ENCODE results near the gene CIRBP.

Gene CIRBP

DNA sequence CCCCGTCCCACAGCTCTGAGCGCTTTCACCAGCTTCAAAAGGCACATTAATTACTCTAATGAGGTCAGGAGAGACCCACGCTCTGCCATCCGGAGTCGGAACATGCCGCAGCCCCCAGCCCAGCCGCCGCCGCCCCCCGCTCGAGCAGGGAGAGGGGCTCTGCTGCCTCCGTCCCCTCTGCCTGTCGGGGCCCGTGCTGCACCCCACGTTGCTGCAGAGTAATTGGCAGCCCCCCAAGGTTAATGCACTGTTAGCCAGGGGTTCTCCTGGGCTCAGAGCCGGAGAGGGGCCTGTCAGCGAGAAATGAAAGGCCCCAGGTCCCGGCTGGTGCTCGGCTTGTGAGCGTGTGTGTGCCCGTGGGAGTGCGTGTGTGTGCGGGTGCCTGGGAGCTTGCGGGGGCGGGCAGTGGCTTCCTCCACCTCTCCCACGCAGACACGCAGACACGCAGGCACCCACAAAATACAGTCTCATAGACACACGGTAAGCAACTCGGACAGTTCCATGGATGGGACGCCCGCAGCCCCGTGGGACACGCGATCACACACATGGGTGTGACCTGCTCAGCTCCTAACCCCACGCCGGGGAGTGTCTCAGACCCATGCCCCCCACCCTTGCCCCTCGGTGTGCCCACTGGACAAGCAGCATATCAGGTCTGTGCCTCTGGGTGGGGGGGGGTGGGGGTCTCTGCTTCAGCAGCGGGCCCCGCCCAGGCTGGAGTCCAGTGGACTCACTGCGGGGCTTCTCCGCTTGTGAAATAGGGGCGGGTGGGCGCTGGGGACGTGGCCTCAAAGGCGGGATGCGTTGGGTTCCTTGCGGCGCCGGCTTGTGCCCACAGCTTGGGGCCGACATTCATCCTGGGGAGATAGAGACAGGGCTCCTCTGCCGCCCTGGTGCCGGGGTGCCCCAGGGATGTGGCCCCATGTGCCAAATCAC lies 11.8 kb downstream of the CIRBP start:
- DNase-seq (ENCODE audit: low read depth): no peak

- DNase-seq (ENCODE audit: low read depth): no peak
Observed at GRCh38 chr19:1281569-1282287, 12.6 kb downstream of the CIRBP start.

- no peak for DNase-seq (ENCODE audit: low read depth)
Observed at GRCh38 chr19:1282588-1283206, 13.6 kb downstream of the CIRBP start.

DNA sequence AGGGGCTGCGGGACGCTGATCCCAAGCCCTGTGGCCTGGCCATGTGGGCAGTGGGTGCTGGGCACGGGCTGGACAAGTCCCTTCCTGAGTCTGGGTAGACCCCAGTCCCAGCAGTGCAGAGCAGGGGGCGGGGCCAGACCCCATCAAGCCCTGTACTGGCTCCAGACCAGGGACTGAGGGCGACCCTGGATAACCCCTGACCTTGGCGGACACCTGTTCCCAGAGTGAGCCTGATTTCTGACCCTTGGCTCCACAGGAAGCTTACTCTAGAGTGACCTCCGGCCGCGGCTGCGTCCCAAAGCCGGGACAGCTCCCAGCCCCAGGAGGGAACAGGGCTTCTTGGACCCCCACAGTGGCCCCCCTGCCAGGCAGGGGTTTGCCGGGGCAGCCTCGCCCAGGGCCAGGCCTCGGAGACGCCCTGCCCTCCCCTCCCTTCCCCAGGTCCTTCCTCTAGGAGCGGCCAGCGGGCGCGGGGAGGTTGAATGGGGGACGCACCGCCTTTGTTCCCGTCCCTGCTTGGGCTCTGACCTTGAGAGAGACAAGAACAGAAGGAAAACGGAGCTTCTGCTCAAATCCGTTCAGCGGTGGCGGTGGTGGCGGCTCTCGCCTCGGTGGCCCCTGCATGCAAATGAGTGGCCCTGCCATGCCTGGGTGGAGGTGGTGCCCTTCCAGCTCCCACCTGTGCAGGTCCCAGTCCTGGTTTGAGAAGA lies 14.2 kb downstream of the CIRBP start:
- no peak for DNase-seq (ENCODE audit: low read depth)

GRCh38 chr19:1283917-1284292 lies 14.8 kb downstream of the CIRBP start:
- no peak for DNase-seq (ENCODE audit: low read depth)

GRCh38 chr19:1284293-1284978 lies 15.3 kb downstream of the CIRBP start:
- DNase-seq (ENCODE audit: low read depth): no peak

- DNase-seq (ENCODE audit: low read depth): no peak
Observed at GRCh38 chr19:1284979-1285736, 16.0 kb downstream of the CIRBP start.

DNA sequence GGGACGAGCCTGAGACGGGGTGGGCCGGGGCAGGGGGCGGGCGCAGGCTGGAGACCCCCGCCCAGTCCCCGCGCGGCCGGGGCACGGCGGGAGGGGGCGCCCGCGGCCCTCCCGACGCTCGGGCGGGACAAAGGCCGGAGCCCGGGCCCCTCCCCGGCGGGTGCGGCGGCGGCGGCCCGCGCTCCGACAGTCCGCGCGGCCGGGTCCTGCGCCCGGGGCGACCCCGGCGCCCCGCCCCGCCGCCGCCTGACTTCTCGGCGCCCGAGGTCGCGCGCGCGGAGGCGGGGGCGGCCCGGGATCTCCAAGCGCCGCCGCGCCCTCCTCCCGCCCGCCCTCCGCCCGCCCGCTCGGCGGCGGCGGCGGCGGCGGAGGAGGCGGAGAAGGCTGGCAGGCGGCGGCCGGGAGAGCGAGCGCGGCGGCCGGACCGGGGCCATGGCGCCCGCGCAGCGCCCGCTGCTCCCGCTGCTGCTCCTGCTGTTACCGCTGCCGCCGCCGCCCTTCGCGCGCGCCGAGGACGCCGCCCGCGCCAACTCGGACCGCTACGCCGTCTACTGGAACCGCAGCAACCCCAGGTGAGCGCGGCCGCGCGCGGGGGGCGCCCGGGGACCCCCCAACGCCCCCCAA lies 16.7 kb downstream of the CIRBP start, which contains the start of gene EFNA2:
TSS of gene EFNA2 (plus strand) at position 137 of the 624 bp plus-strand sequence. CDS start at position 433, 296 bp downstream.
- DNase-seq (ENCODE audit: low read depth): no peak

- no peak for DNase-seq (ENCODE audit: low read depth)
Observed at GRCh38 chr19:1286487-1287353, 17.6 kb downstream of the CIRBP start.

DNA sequence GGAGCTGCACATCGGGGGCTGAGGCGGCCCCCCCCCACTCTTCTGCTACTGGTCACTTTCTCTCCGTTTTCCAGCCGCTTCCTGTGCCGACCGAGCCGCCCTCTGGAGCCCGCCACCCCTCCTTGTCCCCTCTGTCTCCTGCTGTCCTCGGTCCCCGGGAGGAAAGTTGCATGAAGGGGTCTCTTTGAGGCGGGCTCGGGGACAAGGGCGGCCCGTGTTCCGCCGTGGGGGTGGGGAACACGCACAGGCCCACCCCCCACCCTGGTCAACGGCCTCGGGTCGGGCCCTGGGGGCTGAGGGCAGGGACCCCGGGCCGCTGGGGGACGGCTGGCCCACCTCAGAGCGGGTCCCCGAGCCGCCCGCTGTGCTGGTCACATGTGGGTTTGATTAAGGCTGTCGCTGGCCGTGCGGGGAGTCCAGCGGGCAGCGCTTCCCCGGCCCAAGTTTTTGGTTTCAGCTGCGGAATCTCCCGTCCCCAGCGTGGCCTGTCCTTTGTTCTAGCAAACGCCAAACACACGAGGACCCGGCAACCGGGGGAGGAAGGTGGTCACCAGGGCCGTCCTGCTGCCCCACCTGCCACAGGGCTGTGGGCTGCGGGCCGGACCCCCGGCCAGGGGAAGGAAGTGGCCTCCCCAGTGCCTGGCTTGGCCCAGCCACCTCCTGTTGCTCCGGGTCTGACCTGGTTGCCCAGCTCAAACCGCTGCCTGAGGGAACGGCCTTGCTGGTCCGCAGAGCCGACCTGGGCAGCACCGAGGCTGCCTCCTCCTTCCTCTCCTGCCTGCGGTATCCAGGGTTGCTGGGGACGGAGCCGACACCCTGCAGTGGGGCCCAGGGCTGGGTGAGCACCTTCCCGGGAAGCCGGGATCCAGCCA lies 18.5 kb downstream of the CIRBP start:
- DNase-seq (ENCODE audit: low read depth): no peak

DNA sequence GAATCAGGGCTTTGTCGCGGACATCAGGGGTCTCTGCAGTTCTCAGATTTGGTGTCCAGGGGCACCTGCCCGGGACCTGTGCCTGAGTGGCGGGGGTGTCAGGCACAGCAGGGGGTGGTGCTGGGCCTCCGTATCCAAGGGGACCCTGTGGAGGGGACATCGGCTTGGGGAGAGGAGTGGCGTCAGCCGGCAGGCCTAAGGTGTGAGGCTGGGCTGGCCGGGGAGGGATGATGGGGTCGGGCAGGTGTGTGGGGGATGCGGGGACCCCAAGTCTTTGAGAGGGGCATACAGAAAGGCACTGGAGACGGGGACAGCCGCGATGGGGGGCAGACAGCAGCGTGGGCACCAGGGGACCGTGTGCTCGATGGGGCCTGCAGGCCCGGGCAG lies 19.1 kb downstream of the CIRBP start:
- no peak for DNase-seq (ENCODE audit: low read depth)

GRCh38 chr19:1288833-1289685 lies 19.9 kb downstream of the CIRBP start:
- no peak for DNase-seq (ENCODE audit: low read depth)

- DNase-seq (ENCODE audit: low read depth): no peak
Observed at GRCh38 chr19:1289686-1290025, 20.5 kb downstream of the CIRBP start.

- no peak for DNase-seq (ENCODE audit: low read depth)
Observed at GRCh38 chr19:1290196-1290702, 21.1 kb downstream of the CIRBP start.

GRCh38 chr19:1290703-1291651 lies 21.8 kb downstream of the CIRBP start:
- no peak for DNase-seq (ENCODE audit: low read depth)
